Right ventricle myocardium inferior (tissue), 1 donor: ENCODE results near the gene SRPX. TPM values are rescaled to one million over a fixed set of nuclear protein-coding genes. Genes with fewer than 3 reads are reported as not detected.

Experiments
- ATAC-seq: fragments of 200-7000 bp; cut with Tn5 transposase; one replicate; pipeline ENCODE4 v1.9.1; 2020; ENCODE audit warnings: mild to moderate bottlenecking, moderate library complexity
- DNase-seq: peaks from one replicate; pipeline ENCODE4 v3.0.0; 2021; ENCODE audit errors: missing footprints
- intact Hi-C: fragments of 100-400 bp; cut with DNase I; formaldehyde crosslinking; loops from one replicate; pipeline ENCODE4 v1.11.0; 2022
- long read RNA-seq: library from polyadenylated mRNA; unstranded; transcript quantifications from one replicate; pipeline ENCODE4 v2.0.0, GENCODE V29; 2021
- total RNA-seq: library from RNA; stranded (reverse); fragmentation: NEBNext Ultra II Directional; extraction: Animal tissue kit (Norgen Biotek cat#: 25700); gene quantifications from one replicate; pipeline ENCODE4 v1.2.1, GENCODE V29; 2021
- donor health status: DM: no; HTN: yes; CAD: no; lungs with severe emphysema.

Gene SRPX, protein sequence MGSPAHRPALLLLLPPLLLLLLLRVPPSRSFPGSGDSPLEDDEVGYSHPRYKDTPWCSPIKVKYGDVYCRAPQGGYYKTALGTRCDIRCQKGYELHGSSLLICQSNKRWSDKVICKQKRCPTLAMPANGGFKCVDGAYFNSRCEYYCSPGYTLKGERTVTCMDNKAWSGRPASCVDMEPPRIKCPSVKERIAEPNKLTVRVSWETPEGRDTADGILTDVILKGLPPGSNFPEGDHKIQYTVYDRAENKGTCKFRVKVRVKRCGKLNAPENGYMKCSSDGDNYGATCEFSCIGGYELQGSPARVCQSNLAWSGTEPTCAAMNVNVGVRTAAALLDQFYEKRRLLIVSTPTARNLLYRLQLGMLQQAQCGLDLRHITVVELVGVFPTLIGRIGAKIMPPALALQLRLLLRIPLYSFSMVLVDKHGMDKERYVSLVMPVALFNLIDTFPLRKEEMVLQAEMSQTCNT
- 63.8 TPM for total RNA-seq
- long read RNA-seq, transcript SRPX-201 (10 exons, 1,874 nt) = major isoform, 65 of 84 reads
- long read RNA-seq, transcript SRPX-206 (9 exons, 1,842 nt) = minor isoform, 13 of 84 reads
- long read RNA-seq, partial matches to known transcripts = 2 of 84 reads
- long read RNA-seq, other reads (novel, unspliced or antisense) = 4 of 84 reads

DNA sequence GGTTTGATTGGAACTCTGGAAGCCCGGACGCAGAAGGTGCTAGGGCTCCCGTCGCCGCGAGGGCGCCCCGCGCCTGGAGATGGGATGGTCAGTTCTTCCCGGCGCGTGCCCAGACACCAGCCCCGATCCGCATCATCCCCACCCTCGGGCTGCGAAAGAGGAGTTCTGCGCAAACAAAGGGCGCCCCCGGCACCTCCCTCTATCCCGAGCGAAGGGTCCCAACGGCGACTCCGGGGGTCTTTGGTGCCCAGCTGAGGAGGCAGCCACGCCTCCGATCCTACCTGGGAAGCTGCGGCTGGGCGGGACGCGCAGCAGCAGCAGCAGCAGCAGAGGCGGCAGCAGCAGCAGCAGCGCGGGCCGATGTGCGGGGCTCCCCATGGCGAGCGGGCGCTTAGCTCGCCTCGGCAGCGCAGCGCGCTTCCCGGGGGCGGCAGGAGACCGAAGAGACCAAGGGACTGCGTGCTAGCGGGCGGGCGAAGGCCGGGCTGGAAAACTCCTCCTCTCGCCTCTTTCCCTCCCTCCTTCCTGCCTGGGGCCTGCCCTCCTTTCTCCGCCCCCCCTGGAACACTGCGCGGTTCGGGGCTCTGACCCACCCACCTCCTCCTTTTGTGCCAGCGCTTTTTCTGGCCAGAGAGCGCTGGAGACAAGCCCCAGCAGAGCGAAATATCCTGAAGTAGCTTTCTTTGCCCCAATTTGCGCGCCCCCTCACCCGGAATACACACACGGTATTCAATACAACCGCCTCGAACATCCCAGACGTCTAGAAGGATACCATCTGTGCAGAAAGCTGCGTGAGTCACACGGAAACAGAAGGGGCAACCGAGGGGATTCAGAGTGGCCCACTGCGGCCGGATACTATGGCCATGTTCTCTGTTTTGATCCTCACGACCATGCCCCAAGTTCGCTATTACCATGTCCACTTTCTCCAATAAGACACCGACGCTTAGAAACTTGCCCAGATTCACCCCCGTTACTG lies at the start of gene SRPX:
Gene SRPX, minus strand, starts transcription at position 457 of the 976 bp plus-strand sequence. Its CDS starts 79 bp downstream, at position 378.
- ATAC-seq = peak; percentile 90
- intact Hi-C loops = loop anchor here (1.0 to 5.0 kb wide), 2 partner anchors 42 to 107 kb away; partner anchors contain the start of gene RPGR
- DNase-seq = peak; percentile 66

DNA sequence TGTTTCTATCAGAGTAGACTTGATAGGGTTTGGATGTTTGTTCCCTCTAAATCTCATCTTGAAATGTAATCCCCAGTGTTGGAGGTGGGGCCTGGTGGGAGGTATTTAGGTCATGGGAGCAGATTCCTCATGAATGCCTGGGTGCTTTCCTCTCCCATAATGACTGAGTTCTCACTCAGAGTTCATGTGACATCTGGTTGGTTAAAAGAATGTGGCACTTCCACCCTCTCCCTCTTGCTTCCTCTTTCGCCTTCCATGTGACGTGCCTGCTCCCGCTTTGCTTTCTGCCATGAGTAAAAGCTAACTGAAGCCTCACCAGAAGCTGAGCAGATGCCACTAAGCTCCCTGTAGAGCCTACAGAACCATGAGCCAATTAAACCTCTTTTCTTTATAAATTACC lies 47.3 kb upstream of the SRPX start:
- ATAC-seq = no peak
- intact Hi-C loops = no loop called here
- no peak for DNase-seq

DNA sequence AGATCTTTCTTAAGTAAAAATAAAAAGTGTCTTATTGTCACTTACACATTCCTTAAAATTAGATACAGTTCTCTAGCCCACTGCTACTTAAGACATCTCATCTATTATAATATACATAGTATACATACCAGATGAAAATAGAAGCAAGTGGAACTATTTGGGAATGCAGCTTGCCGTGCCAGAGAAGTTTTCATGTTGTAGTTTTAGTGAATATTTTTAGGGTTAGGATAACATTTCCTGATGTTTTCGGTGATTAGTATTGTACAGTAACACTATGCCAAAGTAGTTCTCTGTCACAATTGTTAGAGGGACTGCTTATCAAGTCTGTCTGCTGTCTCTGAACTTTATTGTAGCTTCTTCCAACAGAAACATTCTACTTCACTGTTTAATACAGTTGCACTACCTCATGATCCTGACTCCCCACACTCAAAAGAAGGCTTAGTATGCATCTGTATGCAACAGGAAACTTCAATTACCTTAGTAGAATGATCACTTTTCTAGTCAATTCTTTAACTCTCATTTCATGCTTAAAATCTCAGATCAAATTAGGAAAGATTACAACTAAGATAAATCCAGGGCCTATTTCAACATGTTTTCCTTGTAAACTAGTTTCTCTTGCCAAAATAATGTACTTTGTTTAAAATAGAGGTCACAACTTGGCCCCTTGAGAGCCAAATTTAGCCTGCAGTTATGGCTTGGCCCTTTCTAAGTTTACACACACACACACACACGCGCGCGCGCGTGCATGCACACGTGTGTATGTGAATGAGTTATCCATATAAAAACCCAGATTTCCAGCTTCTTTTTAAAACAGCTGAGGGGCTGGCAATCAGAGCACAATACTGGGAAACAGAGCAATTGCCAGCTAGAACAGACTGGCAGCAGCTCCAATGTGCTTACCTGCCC lies 42.3 kb upstream of the SRPX start:
- intact Hi-C loops = loop anchor here (5.0 kb wide), 1 partner anchor 41 kb away; the partner anchor contains the start of gene SRPX
- DNase-seq (no peak), ATAC-seq (no peak)

DNA sequence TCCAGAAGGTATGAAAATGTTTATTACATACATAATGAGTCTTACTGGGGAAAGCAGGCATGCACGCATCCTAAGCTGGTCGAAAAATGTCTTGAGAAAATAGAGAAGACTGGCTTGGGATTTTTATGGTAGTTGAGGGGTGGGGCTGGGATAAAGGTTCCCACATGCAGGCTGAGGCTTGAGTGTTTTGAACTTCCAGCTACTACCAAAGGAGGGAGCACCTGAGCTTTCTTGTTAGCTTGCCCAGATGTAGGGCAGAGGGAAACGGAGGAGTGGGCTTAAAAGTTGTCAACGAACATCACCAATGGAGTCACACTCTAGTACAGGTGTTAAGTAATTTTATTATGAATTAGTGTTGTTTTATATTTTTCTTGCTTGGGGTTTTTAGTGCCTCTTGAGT lies 39.6 kb upstream of the SRPX start:
- no peak for ATAC-seq
- DNase-seq = no peak
- intact Hi-C loops = loop anchor here (5.0 kb wide), 1 partner anchor 38 kb away; the partner anchor contains the start of gene SRPX

DNA sequence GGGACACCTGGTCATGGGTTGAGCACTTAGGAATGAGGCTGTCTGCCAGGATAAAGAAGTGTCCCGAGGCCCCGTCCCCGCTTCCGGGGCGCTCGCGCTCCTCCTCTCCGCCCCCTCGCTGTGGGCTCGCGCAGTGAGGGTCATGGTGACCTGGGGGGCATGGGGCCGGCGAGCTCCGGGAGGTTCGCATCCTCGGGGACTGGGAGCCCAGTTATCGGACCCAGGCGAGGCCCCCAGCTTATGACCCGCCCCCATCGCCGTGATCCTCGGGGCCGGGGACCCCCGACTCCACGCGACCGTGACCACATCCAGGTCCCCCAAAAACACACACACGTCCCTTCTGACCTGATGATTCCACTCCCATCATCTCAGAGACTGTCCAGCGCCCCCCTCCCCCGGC lies 35.3 kb upstream of the SRPX start:
- ATAC-seq (no peak), DNase-seq (no peak)
- intact Hi-C loops = no loop called here

DNA sequence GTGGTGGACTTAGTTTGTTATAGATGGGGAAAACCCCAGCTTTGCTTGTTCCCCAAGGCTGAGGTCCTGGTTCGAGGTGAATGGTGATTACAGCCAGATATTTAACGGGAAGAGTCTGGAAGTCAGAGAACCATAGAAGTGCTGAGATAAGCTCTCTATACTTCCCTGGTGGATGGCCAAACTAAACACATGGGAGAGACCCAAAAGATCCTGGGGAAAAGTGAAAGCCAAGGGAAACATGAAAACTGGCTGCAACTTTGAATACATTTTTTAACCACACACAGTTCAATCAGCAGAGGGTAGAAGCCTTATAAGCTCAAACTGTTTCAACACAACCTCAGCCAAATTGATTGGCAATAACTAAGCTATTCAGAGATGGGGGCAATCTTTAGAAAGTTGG lies 29.3 kb upstream of the SRPX start:
- no peak for ATAC-seq
- intact Hi-C loops = no loop called here

DNA sequence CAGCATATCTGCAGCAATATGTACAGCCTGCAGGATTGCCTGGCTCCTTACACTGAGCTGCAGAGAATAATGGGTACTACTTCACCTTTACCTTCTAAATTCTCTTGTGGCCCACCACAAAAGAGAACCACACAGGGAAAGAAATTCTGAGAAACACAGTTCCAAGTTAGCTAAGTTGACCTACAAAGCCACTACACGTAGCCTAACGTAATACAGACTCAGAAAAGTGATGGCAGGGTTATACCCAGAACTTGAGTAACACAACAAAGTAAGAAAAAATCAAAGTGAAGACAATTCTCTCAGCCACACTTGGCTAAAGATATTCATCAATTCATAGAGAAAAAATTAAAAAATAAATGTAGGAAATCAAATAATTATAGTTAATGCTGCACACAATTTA lies 26.4 kb upstream of the SRPX start:
- DNase-seq (no peak), ATAC-seq (no peak)
- intact Hi-C loops = no loop called here

More for the DNA sequence above, 29.3 kb upstream of the SRPX start:
- DNase-seq = no peak

DNA sequence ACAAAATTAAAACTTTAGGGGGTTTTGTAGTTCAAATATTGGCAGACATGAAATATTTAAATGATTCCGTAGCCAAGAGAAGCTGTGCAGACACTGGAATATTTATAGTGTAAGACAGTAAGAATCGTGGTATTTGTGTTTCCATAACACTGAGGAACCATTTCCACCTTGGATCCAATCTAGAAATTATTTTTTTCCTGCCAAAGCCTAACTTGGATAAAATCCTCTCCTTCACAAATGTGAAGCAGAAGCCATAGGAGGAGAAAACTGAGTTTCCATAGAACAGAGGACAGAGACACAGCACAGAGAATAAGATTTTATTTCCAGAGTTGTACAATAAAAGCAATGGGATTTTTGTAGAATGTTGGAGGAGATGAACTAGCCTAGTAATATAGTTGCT lies 19.9 kb upstream of the SRPX start:
- no peak for ATAC-seq
- intact Hi-C loops = no loop called here
- DNase-seq = no peak

DNA sequence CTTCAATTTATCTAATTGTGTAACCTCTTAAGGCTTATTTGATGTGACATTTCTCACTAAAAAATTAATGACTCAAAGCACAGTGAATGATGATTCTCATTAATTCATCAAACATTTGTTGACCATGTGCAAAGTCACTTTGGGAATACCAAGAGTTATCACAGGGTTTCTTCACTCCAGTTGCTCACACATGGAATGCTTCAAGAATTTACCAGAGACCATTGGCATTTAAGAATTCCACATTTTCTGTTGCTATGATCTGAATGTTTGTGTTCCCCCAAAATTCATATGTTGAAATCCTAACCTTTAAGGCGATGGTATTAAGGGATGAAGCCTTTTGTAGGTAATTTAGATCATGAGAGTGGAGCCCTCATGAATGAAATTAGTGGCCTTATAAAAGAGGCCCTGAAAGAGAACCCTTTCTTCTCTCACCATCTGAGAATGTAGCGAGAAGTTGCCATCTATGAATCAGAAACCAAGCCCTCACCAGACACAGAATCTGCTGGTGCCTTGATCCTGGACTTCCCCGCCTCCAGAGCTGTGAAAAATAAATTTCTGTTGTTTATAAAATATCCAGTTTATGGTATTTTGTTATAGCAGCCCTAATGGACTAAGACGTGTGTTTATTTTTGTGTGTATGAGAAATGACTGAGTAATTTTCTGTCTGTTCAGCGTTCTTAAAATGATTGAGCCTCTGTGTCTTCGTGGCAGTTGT lies 16.4 kb upstream of the SRPX start:
- ATAC-seq (no peak), DNase-seq (no peak)
- intact Hi-C loops = no loop called here

DNA sequence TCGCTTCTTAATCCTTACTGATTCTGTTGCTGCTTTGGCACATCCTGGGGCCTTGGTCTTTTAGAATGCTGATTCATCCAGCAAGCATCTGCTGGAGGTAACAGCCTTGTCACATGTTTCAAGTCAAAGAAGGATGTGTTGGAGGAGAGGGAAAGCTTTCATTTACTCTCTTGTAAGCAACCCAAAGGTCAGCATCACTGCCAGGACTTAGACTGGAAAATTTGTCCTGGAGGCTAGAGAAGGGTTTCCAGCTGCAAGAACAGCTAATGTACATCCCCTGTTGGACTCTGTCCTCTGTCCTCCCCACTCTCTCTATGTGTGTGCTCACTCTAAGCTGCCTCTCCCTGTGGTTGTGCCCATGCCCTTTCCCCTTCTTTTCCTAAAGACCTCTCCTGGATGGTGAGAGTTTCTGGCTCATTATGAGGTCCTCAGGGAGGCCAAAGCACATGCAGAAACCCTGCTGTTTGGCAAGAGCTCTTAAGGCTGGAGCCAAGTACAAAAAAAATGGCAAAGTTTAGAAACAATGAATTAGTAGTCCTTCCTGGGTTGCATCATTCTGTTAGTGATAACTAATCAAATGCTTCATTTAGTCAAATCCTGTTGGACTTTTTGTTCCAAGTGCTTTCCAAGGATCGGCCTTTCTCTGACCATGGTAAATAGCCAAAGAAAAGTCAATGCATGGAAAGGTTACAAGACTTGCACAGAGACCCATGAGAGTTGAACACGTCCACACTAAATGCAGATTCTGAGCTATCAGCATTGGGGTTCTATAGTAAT lies 13.4 kb upstream of the SRPX start:
- intact Hi-C loops = no loop called here
- ATAC-seq (peak; percentile 89), DNase-seq (no peak)

DNA sequence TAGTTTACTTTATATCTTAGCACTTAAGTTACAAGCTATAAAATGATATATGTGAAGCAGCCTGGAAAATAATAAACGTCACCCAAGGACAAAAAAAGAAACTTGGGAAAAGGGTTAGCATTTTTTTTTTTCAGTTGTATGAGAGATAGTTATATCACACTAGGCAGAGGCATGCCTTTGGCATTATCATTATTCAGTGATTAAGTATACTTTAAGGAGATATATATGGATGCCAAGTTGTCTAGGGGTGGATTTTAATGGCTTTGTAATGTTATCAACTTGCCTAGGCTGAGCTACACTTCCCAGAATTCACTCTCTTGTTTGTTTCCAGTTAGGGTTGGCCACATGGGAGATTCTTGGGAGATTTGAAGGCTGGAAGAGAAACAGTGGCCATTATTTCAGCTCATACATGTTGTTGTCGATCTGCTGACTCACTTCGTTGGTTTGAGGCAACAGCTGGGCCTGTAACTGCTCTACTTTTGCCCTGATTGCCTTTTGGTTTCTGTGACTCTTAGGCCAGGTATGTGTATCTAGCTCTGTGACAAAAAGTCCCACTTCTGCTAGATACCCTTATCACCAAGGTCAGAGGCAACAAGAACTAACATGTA lies 11.5 kb upstream of the SRPX start:
- DNase-seq = no peak
- intact Hi-C loops = no loop called here
- peak; percentile 46 for ATAC-seq

DNA sequence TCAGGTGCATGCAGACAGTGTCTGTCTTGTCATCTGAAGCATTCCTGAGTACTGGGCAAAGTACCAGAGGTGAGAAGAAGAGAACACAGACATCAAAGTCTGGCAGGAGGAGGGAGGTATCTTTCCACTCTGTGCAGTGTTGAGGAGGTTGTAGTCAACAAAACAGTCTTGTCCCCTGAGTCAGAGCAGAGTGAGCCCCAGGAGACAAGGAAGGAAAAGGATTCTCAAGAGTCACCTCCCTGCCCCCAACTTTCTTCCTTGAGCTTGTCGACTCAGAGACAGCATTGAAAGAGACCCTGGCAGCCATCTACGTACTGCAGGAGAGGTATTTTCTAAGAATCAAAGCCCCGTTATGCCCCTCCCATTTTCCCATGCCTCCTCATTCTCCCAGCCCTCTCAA lies 4.4 kb upstream of the SRPX start:
- DNase-seq (no peak), ATAC-seq (peak; percentile 24)
- intact Hi-C loops = no loop called here

DNA sequence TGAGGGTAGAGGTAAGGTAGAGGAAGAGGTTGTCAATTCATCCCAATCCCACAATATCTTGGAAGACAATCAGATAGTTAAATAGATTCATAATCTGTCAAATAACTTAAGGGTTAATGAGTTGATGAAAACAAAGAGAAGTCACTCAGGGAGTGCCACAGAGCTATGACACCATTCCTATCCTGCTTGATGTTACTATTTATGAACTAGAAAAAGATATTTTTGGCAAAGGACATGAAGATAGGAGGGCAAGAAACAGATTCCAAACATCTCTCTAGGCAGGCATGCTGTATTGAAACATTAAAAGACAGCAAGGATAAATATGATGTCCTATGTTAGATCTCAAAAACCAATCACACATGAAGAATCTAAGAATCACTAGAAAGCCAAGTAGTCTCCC lies 3.5 kb upstream of the SRPX start:
- no peak for DNase-seq
- ATAC-seq = no peak
- intact Hi-C loops = loop anchor here (5.0 kb wide), 1 partner anchor 38 kb away; no protein-coding TSS in a partner anchor

DNA sequence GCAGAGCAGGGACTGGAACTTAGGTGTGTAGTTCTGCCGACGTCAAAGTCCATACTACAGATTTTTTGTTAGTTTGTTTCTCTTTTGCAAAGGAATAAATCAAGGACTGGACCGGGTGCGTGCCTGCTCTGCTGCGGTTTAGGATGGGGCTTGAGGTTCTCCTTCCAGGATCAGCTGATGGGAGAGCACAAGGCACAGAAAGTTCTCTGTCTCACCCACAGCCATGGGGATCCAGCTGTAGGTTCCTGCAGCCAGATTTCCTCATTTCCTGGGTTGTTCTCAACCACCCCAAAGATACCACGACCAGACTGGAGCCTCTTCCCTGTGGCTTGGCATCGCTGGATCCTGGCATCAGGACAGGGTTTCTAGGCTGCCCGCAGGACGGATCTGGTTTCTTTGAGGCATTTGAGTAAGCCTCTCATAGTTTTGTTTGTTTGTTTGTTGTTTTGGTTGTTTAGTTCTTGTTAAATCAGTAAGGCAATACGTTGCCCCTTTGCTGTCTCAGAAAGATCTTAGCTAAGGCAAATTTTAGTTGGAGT lies 789 bp upstream of the SRPX start:
- DNase-seq (no peak), ATAC-seq (peak; percentile 24)
- intact Hi-C loops = loop anchor here (5.0 kb wide), 1 partner anchor 41 kb away; no protein-coding TSS in a partner anchor

DNA sequence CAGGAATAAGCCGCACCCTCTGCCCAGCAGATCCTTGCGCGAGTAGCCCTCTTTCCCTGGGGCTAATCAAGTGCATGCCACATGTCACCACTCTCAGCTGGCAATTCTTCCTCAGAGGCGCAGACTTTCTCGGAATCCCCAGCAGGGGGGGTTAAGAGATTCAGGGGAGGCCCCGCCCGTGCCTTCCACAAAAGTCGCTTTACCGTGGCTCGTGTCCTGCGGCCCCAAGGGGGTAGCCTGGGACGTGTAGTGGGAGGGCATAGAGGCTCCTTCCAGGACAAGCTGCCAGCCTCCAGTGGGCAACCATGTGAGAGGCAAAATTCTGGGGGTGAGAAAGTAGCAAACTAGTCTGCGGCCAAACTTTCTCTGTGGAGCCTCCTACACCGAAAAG lies 652 bp downstream of the SRPX start:
- intact Hi-C loops = loop anchor here (1.0 to 5.0 kb wide), 2 partner anchors 42 to 107 kb away; partner anchors contain the start of gene RPGR
- ATAC-seq = peak; percentile 58
- no peak for DNase-seq

DNA sequence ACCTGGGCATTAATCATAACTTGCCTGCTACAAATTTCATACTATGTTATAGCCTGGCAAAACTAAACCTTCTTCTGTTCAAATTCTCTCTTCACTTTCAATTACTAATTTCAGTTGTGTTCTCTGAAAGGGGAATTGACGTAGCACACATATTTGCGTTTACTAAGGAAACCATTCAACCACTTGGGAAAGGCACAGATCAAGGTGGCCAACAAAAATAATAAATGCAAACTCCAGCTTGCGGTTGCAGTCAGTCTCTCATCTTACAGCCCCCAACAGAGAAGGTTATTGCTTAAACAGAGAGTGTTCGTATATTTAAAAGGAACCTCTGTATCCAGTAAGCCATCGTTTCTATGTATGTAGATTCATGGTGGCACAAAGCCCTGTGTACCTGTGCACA lies 4.0 kb downstream of the SRPX start:
- no peak for ATAC-seq
- DNase-seq = no peak
- intact Hi-C loops = no loop called here
